ENCODE data around the gene SYCP2L. TPM values are rescaled to one million over a fixed set of nuclear protein-coding genes. Genes with fewer than 3 reads are reported as not detected.

The SYCP2L gene
- polyA plus RNA-seq, 1 donor from 2014 or later, result 9.4 TPM

- H3K9me3 ChIP-seq (ENCODE audit: low read length), result no peaks in the 10 kb centered on the region
- no peaks in the 10 kb centered on the region for H3K79me2 ChIP-seq (replicated peaks; ENCODE audit: insufficient read depth, low read length)
- no peaks in the 10 kb centered on the region for H3F3A ChIP-seq (ENCODE audit: insufficient read depth, low read length, poor library complexity, severe bottlenecking)
- H3K4me3 ChIP-seq (ENCODE audit: low read length), result no peak overlapping the region
- no peaks in the 10 kb centered on the region for H3K27me3 ChIP-seq (ENCODE audit: insufficient read depth, low read depth, low read length)
- no peaks in the 10 kb centered on the region for H3K9me2 ChIP-seq (ENCODE audit: insufficient read depth, low read length)
- TF ChIP-seq EP300 (conservative IDR thresholded peaks at IDR 0.05; ENCODE audit: poor library complexity, severe bottlenecking) (no peak), POLR2AphosphoS5 (IDR thresholded peaks at IDR 0.05) (no peak), MXI1 (conservative IDR thresholded peaks at IDR 0.05; ENCODE audit: poor library complexity, severe bottlenecking) (no peak), CTCF (IDR thresholded peaks at IDR 0.05; ENCODE audit: poor library complexity, severe bottlenecking) (no peak), REST (IDR thresholded peaks at IDR 0.05; ENCODE audit: borderline replicate concordance) (no peak)
- no peak overlapping the region for H2AFZ ChIP-seq (ENCODE audit: low read depth, low read length)
- H3K27ac ChIP-seq (ENCODE audit: low read length), result no peak overlapping the region
- H3K9ac ChIP-seq (ENCODE audit: low read length), result no peak overlapping the region
- no peak overlapping the region for H3K4me2 ChIP-seq (ENCODE audit: low read length)
- H4K20me1 ChIP-seq (ENCODE audit: insufficient read depth), result no peaks in the 10 kb centered on the region
- no peaks in the 10 kb centered on the region for H3K36me3 ChIP-seq (ENCODE audit: insufficient read depth, low read length)
Observed at GRCh38 chr6:10894958-10895357, 8.1 kb downstream of the SYCP2L start.

- no peaks in the 10 kb centered on the region for H3K27me3 ChIP-seq (ENCODE audit: insufficient read depth, low read depth, low read length)
- no peak overlapping the region for H3K4me3 ChIP-seq (ENCODE audit: low read length)
- H3K4me2 ChIP-seq (ENCODE audit: low read length), result no peak overlapping the region
- no peaks in the 10 kb centered on the region for H3F3A ChIP-seq (ENCODE audit: insufficient read depth, low read length, poor library complexity, severe bottlenecking)
- no peaks in the 10 kb centered on the region for H3K9me2 ChIP-seq (ENCODE audit: insufficient read depth, low read length)
- H3K9me3 ChIP-seq (ENCODE audit: low read length), result no peaks in the 10 kb centered on the region
- no peaks in the 10 kb centered on the region for H4K20me1 ChIP-seq (ENCODE audit: insufficient read depth)
- no peak overlapping the region for H3K27ac ChIP-seq (ENCODE audit: low read length)
- no peaks in the 10 kb centered on the region for H3K36me3 ChIP-seq (ENCODE audit: insufficient read depth, low read length)
- H3K9ac ChIP-seq (ENCODE audit: low read length), result no peak overlapping the region
- TF ChIP-seq SMC3 (conservative IDR thresholded peaks at IDR 0.05; ENCODE audit: poor library complexity), result no peak
- no peak for TF ChIP-seq TAF1 (IDR thresholded peaks at IDR 0.05; ENCODE audit: low read depth)
- no peak for TF ChIP-seq RAD21 (conservative IDR thresholded peaks at IDR 0.05)
- H3K79me2 ChIP-seq (replicated peaks; ENCODE audit: insufficient read depth, low read length), result no peaks in the 10 kb centered on the region
- no peak overlapping the region for H2AFZ ChIP-seq (ENCODE audit: low read depth, low read length)
Observed at GRCh38 chr6:10896691-10897090, 9.8 kb downstream of the SYCP2L start.

GRCh38 chr6:10901770-10902169, 14.9 kb downstream of the SYCP2L start:
- Histone ChIP-seq H3K9me2 (ENCODE audit: insufficient read depth, low read length) (no peaks in the 10 kb centered on the region), H3K4me3 (ENCODE audit: low read length) (no peak overlapping the region), H3K79me2 (replicated peaks; ENCODE audit: insufficient read depth, low read length) (no peaks in the 10 kb centered on the region), H2AFZ (ENCODE audit: low read depth, low read length) (no peak overlapping the region), H3K36me3 (ENCODE audit: insufficient read depth, low read length) (no peaks in the 10 kb centered on the region), H3K4me2 (ENCODE audit: low read length) (no peak overlapping the region), H3K27ac (ENCODE audit: low read length) (no peak overlapping the region), H4K20me1 (ENCODE audit: insufficient read depth) (no peaks in the 10 kb centered on the region), H3K9ac (ENCODE audit: low read length) (no peak overlapping the region), H3F3A (ENCODE audit: insufficient read depth, low read length, poor library complexity, severe bottlenecking) (no peaks in the 10 kb centered on the region), H3K9me3 (ENCODE audit: low read length) (no peaks in the 10 kb centered on the region), H3K27me3 (ENCODE audit: insufficient read depth, low read depth, low read length) (no peaks in the 10 kb centered on the region)
- TF ChIP-seq MXI1 (conservative IDR thresholded peaks at IDR 0.05; ENCODE audit: poor library complexity, severe bottlenecking) (no peak), REST (IDR thresholded peaks at IDR 0.05; ENCODE audit: borderline replicate concordance) (no peak), SMC3 (conservative IDR thresholded peaks at IDR 0.05; ENCODE audit: poor library complexity) (no peak)
